Anterior cingulate cortex (tissue), 58 donors: ENCODE results near the gene DKC1.
A peak's percentile ranks its signal among the peaks of the same experiment; 100 is the strongest.

Source experiments
- DNase-seq, 58 donors: peaks; one replicate each; lab custom pipeline; 2025; lab: John Stamatoyannopoulos, UW

Gene DKC1

DNA sequence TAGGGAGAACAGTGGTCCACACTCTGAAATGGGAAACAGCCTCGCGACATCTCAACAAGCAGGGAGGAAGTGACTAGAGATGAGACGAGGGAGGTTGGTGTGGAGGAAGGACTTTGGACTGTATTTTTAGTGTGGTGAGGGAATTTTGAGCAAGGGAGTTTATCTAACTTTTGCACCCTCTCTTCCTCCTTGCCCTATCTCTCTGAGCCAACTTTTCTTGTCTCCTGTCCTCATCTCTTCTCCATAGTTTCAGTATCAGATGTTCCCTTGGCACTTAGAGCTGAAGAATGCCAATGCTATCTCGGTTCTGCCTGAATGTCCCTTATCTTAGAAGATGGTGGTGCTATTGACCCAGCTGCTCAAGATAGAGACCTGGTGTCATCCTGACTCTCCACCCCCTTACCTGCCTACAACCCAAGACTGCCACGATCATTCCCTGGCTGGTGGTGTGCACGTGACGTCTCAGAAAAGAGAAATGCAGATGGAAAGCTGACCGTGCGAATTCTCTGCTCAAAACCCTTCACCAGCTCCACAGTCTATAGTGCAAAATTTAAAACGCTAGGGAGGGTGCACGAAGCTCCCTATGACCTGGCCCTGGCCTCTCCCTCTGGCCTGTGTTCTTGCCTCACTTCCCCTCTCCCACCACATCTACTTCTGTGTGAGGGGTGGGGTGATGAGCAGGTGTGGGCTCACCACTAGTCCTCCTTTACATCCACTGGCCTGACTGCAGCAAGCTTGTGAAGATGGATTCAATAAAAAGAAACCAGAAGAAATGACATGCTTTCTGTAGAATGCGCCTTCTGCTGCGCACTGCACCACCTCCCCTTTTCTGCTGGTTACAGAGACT is 21.7 kb downstream of the DKC1 start:
- no peak for DNase-seq

DNA sequence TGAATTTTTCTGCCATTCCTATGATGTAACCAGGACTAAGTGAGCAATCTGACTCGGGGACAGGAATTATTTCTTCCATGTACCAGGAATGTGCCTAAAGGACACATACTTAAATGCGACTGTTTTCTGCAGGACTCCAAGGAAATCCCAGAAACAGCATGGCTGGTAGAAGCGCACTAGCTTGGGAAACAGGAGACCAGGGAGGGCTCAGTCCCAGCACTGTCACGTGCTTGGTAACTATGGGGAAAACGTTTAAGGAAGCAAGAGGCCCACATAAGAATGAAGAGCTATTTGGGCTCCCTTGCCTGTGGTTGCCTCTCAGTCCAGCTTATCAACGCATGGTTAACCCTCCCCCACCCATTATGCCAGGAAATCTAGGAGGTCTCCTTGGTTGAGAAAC is 23.1 kb downstream of the DKC1 start:
- no peak for DNase-seq

DNA sequence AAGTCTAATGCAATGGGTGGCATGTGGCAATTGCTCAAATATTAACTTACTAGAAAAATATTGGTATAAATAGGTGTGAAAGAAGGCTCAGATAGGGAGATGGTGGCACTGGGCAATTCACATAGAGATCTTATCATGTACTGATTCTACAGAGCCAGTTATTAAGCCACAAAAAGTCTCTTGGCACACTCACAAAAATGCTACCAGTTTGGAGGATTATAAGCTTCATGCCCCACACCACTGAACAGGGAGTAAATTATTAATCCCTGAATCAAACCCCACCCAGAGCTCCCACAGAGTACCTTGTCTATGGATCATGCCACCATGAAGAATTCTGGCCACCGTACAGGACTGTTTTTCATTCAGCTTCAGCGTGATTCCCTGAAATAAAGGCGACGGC is 28.8 kb downstream of the DKC1 start:
- no peak for DNase-seq

DNA sequence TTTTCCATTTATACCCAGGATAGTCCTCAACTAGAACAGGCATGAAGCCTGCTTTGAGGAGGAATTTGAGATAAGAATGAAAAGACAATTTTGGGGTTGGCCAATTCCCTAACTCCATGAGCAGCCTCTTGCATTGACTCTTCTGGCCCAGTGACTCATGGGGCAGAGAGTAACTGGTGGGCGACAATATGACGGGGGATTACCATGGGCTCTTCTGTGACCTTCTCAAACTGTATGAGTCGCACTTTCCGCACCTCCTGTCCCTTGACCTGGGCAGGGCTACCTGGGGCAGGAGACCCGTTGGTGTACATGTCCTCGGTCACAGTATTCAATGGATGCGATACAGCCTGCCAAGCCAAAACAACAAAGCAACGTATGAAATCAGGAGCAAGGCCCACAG is 29.3 kb downstream of the DKC1 start:
- DNase-seq: no peak

DNA sequence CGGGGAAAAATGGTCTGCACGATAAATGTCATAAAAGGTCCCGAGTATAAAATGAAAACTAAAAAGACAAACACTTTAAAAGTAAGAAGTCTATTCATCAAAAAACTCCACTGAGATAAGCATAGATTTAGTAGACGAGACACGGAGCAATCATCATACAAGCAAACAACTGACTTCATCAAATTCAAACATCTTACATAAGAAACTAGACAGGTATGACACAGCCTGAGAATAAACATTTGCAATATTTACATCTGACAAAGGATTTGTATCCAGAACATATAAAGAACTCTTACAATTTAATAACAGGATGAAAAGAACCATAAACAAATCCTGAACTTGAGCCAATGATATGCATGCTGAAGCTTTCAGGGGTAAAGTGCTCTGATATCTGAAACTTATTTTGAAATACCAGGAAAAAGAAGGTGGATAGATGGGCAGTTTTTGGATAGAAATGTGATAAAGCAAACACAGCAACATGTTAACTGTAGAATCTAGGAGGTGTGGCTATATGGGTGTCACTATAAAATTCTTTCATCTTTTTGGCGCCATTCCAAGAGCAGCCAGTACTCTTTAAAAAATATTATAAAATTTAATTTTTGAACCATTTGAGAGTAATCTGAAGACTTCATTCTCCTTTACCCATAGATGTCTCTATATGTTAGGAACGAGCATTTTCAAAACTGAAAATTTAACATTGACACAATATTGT is 30.6 kb downstream of the DKC1 start:
- DNase-seq: no peak

DNA sequence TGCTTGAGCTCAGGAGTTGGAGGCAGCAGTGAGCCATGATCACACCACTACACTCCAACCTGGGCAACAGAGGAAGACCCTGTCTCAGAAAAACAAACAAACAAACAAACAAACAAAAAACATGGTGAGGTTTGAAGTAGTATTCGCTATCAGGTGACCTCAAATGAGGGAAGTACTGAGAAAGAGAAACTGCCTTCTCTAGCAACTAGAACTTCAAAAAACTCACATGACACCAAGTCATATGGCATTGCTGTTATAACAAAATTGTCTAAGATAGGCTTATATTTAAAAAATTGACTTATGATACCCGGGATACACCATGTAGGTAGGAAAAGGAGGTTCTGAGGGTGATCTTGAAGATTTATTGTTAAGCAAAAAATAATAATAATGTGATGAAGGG is 32.4 kb downstream of the DKC1 start:
- DNase-seq: no peak

DNA sequence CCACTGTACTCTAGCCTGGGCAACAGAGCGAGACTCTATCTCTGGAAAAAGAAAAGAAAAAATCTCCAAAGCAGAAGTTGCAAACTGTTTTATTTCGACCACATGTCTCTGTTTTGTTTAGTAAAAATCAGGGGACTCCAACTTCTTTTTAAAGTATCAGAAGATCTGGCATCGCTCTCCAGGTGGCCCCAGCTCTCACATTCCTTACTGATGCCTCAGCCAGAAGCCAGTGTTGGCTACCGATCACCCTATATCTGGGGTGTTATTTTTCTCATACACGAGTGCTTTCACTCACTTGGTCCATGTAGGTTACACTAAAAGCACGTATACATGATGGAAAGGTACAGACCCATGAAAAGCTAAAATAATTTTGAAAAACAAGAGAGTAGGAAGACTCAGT is 34.3 kb downstream of the DKC1 start:
- DNase-seq: no peak

DNA sequence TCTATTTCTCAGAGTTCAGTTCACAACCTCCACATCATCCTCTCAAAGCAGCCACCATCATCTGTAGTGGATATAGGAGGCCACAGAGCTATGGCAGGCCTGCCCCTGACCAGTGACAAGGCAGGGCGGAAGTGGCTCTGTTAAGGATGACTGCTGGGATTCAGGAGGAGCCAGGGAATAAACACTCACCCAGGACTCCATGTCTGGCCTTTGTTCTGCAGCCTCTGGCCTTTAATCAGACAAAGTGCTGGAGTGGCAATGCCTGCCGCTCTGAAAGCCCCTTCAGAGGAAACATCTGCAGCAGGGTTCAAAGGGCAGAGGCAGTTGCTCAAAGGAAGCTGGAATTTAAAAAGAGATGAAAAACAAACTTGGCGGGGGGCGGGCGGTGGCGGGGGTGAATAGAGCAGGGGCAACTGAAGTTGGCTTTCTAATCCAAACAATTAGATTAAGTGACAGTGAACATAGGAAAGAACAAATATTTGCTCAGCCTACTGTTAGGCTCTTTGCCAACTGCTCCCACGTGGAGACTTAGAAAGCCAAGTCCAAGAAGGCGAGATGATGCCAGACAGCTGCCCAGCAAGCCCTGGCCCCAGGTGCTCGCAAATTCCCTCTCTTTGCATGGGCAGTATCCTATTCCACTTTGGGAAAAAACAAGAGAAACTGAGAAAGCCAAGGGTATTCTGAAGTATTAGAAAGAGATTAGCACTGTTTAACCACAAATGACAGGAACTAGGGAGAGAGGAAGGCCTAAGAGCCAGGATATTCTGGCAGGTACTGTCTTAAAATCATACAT is 37.1 kb downstream of the DKC1 start:
- peak in 1 of 58 donors; percentile 0 for DNase-seq

DNA sequence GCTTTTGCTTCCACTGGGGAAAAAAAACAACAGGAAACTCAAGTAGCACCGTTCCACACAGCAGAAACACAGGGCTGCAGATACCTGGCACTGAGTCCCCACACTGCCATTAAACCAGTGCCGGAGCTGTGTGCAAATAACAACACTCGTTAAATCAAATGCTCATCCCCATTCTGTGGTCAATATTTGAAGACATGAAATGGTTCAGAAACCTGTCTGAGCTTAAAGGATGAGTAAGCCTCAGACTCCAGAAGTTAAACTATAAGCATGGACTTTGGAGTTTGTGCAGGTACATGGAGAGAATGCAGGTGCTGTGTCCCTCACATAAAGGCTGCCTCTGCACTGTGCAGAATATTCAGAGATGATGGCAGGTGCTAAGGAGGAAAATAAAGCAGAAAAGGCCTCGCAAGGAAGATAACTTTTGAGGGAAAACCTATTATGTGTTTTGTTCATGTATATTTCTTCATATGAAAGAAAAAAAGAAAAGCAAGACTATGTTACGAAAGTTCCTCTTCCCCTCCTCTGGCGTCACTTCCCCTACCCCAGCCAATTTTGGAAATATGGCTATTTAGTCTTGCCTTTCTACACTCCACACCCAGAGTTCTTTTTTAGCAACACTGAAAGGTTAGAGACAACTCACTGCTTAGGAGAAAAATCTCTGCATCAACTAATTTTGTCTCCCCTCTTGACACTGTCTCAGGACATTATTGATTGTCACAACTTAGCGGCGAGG is 38.0 kb downstream of the DKC1 start:
- no peak for DNase-seq

DNA sequence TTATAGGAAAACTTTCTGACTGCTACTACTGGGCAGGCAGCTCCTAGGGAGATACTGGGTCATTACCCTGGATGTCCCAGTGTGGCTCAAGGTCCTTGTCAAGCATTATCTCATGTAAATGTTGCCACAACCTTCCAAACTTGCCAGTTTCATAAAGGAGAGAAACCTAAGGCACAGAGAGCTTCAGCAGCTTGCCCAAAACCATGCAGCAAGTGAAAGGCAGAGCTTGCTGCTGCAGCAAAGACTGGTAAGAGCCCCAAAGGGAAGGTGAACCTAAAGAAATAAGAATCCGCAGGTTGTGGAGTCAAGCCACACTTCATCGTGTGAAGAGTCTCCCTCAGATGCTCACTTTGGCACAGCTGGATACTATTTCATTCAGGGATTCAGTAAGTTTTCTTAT is 40.3 kb downstream of the DKC1 start:
- DNase-seq: no peak

DNA sequence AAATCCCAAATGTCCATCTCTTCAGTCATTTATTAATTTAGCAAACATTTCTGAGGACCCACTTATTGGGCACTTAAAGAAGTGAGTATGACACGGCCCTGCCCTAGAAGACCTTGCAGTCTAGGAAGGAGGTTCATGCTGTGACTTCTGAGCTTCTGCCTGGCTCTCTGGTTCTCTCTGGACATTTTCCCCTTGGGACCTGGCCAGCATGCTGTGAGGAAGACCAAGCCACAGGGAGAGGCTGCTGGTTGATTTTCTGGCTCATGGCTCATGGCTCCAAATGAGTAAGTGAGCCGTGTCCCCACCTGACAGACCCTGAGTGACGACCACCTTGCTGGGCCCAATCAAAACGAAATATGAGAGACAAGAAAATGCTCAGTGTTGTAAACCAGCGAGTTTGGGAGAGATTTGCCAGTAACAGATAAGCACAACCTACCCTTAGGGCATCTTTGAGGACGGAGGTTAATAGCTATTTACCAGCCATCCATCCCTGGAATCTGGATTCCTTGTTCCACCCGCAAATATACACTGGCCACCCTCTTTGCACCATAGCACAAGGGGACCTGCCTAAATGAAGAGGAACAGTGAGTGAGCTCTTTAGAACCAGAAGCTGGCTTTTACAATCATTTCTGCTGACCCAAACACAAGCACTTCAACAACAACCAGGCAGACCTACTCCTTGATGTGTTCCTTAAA is 41.7 kb downstream of the DKC1 start:
- DNase-seq: peak in 2 of 58 donors; percentile 4 to 9

DNA sequence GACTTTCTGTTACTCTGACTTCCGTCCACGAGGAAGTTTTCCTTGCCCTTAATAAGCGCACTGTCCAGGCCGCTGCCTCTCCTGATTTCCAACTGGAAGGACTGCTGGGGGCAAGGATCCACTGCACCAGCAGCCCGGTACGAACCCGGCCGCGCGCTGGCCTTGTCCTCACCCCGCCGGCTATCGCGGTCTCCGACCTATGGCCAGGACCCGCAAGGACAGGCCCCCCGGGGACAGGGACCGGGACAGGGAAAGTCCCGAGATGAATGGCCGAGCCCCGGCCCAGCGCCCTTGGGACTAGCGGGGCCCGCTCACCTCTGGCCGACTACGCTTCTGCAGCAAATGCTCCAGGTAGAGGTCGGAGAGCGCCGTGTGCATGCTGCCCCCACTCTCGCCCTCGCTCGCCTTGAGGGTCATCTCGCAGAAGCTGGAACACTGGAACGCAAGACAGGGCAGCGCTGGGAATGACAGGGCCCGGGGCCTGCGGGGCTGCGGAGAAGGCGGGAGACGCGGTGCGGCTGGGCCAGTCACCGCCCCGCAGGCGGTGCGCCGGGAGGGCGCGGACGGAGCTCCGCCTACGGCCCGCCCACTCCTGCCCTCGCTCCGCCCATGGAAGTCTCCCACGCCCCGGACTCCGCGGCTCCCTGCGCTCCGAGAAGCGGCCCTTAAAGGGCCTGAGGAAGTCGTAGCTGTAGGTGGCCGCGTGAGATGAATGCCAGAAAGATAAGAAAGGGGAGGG is 42.5 kb downstream of the DKC1 start, which contains the start of gene MPP1:
Gene MPP1 (minus strand): TSS at position 529 of the 739 bp plus-strand sequence. CDS start 112 bp downstream, at position 417.
- DNase-seq: peak in 55 of 58 donors; percentile 7 to 79 (median 54)

DNA sequence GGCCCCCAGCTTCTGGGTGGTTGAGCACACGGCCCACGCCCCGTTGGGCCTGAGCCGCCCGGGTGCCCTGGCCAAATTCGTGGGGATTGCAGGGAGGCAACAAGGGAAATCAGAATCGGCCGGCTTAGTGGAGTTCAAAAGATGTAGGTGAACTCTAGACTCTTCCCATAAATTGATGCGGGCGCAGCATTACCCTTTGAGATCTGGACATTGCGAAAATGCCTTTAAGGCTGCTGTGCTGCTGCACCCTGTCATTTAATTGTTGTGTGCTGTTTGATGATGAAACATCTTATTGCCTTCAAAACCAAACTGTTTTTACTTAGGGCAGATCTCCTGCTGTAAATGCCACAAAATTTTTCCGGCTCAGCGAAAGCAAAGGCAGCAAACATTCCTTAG is 43.0 kb downstream of the DKC1 start:
- no peak for DNase-seq

DNA sequence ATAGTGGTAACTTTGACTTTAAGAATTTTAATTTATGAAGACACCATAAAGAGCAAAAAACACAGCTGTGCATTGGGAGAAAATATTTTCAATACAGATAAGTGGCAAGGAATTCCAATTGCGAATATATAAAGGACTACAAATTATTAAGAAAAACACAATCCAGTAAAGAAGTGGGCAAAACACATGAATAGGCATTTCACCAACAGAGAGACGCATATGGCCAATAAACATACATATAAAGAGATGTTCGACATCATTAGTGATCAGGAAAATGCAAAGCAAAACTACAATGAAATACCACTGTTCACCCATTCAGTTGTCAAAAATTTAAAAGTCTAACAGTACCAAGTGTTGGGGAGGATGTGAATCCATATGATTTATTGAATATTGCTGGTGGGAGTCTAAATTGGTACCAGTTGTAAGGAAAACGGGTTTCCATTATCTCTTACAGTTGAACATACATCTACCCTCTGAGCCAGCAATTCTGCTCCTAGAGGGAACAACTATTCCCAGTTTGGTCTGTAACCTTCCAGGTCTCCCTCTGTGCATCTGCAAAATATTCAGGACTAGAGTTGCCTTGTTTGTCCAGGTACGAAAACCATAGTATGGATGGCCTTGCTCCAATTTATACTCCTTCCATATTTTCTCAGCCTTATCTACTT is 44.3 kb downstream of the DKC1 start:
- no peak for DNase-seq

DNA sequence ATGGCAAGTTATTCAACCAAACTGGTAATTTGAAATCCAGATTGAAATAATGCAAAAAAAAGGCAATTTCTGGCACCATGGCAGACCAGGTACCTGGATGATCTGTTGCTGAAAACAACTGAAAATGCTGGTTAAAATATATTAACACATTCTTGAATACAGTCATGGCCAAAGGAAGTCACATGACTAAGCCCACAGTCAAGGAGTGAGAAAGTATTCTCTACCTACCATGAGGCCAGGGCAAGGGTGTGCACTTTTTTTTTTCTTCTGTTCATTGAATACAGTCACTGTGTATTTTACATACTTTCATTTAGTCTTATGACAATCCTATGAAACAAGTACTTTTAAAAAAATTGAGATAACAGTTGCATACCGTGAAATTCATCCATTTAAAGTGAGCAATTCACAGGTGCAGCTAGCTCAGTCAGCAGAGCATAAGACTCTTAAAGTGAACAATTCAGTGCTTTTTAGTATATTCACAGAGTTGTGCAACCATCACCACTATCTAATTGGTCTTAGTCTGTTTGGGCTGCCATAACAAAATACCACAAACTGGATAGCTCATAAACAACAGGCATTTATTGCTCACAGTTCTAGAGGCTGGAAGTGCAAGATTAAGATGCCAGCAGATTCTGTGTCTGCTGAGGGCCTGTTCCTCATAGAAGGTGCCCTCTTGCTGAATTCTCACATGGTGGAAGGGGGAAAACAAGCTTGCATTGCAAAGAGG is 47.4 kb downstream of the DKC1 start:
- DNase-seq: no peak

DNA sequence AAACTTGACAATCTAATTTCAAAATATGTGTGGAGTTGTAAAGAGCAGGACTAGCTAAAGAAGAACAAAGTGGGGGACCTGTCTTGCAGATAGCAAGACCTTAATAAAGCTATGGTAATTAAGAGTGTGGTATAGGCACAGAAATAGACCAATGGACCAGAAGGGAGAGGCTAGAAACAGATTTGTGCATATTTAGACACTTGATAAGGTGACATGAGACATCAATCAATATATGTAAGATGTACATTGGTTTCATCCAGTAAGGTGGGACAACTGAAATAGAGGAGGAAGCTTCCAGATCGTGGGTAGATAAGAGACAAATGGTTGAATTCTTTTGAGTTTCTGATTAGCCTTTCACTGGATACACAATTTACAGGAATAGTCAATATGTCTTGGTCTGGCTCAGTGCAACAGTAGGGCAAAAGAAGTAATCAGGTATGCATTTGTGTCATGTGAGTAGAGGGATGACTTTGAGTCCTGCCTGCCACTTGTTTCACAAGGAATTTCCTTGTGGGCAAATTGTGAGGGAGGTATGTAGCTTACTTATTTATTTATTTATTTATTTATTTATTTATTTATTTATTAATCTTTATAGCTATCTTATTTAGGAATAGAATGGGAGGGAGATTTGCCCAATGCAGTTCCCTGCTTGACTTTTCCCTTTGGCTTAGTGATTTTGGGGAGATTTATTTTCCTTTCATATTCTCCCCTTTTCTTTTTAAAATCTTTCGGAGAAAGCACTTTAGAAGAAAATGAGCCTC is 49.9 kb downstream of the DKC1 start:
- no peak for DNase-seq

DNA sequence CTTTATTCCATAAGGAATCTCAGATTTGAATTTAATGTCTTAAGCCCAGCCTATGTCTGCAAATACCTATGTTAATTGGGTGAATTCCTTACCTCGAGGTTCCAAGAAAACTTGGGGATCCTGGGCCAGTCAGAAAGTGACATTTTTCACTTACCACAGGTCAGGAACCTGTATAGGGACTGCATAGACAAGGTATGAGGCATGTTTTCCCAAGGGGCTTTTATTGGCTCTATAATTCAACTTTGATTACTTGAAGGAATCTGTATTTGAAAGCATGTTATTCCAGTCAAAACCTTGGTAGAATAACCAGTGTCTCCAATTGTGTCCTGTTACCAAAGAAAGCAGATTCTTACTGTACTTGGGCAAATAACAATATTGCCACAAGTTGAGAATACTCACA is 51.1 kb downstream of the DKC1 start:
- no peak for DNase-seq
